GM08714 (cell line): ENCODE data around the gene KLC1.

Experiments used
- H3K4me3 ChIP-seq: fragments of 200-500 bp; sonication (Bioruptor generic); 2 replicates; pipeline ENCODE4 v1.5.1; 2014; ENCODE audit warnings: mild to moderate bottlenecking, low read length, inconsistent platforms
- ZNF274 ChIP-seq: IDR thresholded peaks from 2 replicates; pipeline ENCODE4 v1.6.1; 2012; ENCODE audit warnings: mild to moderate bottlenecking, low read depth, low read length

KLC1 gene

GRCh38 chr14:103686831-103687485 is 57.9 kb downstream of the KLC1 start:
- no peak overlapping the region for H3K4me3 ChIP-seq
- no peak for TF ChIP-seq ZNF274

GRCh38 chr14:103687712-103688111 is 58.7 kb downstream of the KLC1 start:
- no peak for TF ChIP-seq ZNF274
- H3K4me3 ChIP-seq = no peak overlapping the region

GRCh38 chr14:103688441-103688840 is 59.4 kb downstream of the KLC1 start:
- TF ChIP-seq ZNF274 = no peak

GRCh38 chr14:103688906-103689902 is 60.2 kb downstream of the KLC1 start:
- peak overlapping the region; percentile 9; the same call in 1 of the 2 replicates for H3K4me3 ChIP-seq
- TF ChIP-seq ZNF274 = no peak

More at GRCh38 chr14:103688441-103688840, 59.4 kb downstream of the KLC1 start:
- H3K4me3 ChIP-seq = no peak overlapping the region

GRCh38 chr14:103690332-103690731 is 61.3 kb downstream of the KLC1 start:
- no peak for TF ChIP-seq ZNF274

GRCh38 chr14:103691655-103692054 is 62.6 kb downstream of the KLC1 start:
- peak overlapping the region; percentile 20; the same call in 1 of the 2 replicates for H3K4me3 ChIP-seq

More at GRCh38 chr14:103690332-103690731, 61.3 kb downstream of the KLC1 start:
- H3K4me3 ChIP-seq = no peak overlapping the region; the same call in 1 of the 2 replicates

GRCh38 chr14:103692159-103692558 is 63.1 kb downstream of the KLC1 start:
- TF ChIP-seq ZNF274 = no peak
- no peak overlapping the region; the same call in 1 of the 2 replicates for H3K4me3 ChIP-seq

- no peak for TF ChIP-seq ZNF274
- no peak overlapping the region for H3K4me3 ChIP-seq
Measured at GRCh38 chr14:103692871-103693270, 63.9 kb downstream of the KLC1 start.

- H3K4me3 ChIP-seq = no peak overlapping the region
- TF ChIP-seq ZNF274 = no peak
Measured at GRCh38 chr14:103693515-103693914, 64.5 kb downstream of the KLC1 start.

GRCh38 chr14:103694572-103695026 is 65.6 kb downstream of the KLC1 start:
- TF ChIP-seq ZNF274 = no peak

GRCh38 chr14:103695296-103696069 is 66.5 kb downstream of the KLC1 start:
- no peak for TF ChIP-seq ZNF274
- H3K4me3 ChIP-seq = no peak overlapping the region

More at GRCh38 chr14:103694572-103695026, 65.6 kb downstream of the KLC1 start:
- H3K4me3 ChIP-seq = no peak overlapping the region

- H3K4me3 ChIP-seq = no peak overlapping the region
- TF ChIP-seq ZNF274 = no peak
Measured at GRCh38 chr14:103696070-103696402, 67.0 kb downstream of the KLC1 start.

- no peak overlapping the region for H3K4me3 ChIP-seq
- TF ChIP-seq ZNF274 = no peak
Measured at GRCh38 chr14:103696466-103697071, 67.6 kb downstream of the KLC1 start.

GRCh38 chr14:103697206-103697602 is 68.2 kb downstream of the KLC1 start:
- no peak overlapping the region for H3K4me3 ChIP-seq
- no peak for TF ChIP-seq ZNF274
